Caco-2 (cell line): Measurements from ENCODE around the gene ADARB2. TPM values are rescaled to one million over a fixed set of nuclear protein-coding genes. Genes with fewer than 3 reads are reported as not detected.

Experiments used
- BruUV-seq: library from RNA; stranded (reverse); fragments of 400-500 nt; replicated peaks from 2 replicates; lab custom pipeline; 2021; lab: Mats Ljungman, UMichigan
- CTCF ChIA-PET: fragments of 300-600 bp; sonication (Branson Sonifier 250); formaldehyde crosslinking; loops from one replicate; lab custom pipeline; 2022; ENCODE audit warnings: antibody characterized with exemption; lab: Charles Lee
- POLR2A ChIA-PET: fragments of 300-600 bp; sonication (Branson Sonifier 250); formaldehyde crosslinking; loops from one replicate; lab custom pipeline; 2022; ENCODE audit warnings: antibody characterized with exemption; lab: Charles Lee
- DNase-seq, 2 experiments: peaks; one replicate each; pipeline versions ENCODE4 v3.0.0 to v3.0.0-alpha.2; 2020 to 2022
- H3K27me3 ChIP-seq: replicated peaks from 2 replicates; pipeline ENCODE4 v1.6.0; 2011; ENCODE audit warnings: low read length; ENCODE audit not compliant: control insufficient read depth, insufficient read depth
- H3K36me3 ChIP-seq: 2 replicates; pipeline ENCODE4 v1.5.1; 2011; ENCODE audit warnings: low read length; ENCODE audit not compliant: control insufficient read depth, insufficient read depth
- H3K4me1 ChIP-seq: fragments of 250-450 bp; sonication (Bioruptor Pico); 2 replicates; pipeline ENCODE4 v1.5.1; 2020; ENCODE audit warnings: mild to moderate bottlenecking
- H3K4me3 ChIP-seq: 2 replicates; pipeline ENCODE4 v1.5.1; 2011; ENCODE audit warnings: low read depth, mild to moderate bottlenecking, control low read depth, low read length
- H3K9me3 ChIP-seq: fragments of 250-450 bp; sonication (Bioruptor Pico); 2 replicates; pipeline ENCODE4 v1.5.1; 2020; ENCODE audit warnings: mild to moderate bottlenecking, moderate library complexity
- H3K27ac Mint-ChIP-seq: one replicate; pipeline ENCODE4 v1.8.0; 2022; ENCODE audit warnings: mixed read lengths; ENCODE audit not compliant: unreplicated experiment
- H3K27me3 Mint-ChIP-seq: one replicate; pipeline ENCODE4 v1.8.0; 2022; ENCODE audit warnings: mixed read lengths; ENCODE audit not compliant: insufficient read depth, unreplicated experiment
- H3K36me3 Mint-ChIP-seq: one replicate; pipeline ENCODE4 v1.8.0; 2022; ENCODE audit warnings: mild to moderate bottlenecking, mixed read lengths; ENCODE audit not compliant: insufficient read depth, unreplicated experiment
- H3K4me1 Mint-ChIP-seq: one replicate; pipeline ENCODE4 v1.8.0; 2022; ENCODE audit warnings: low read depth, mixed read lengths; ENCODE audit not compliant: unreplicated experiment
- H3K4me3 Mint-ChIP-seq: one replicate; pipeline ENCODE4 v1.8.0; 2022; ENCODE audit warnings: mild to moderate bottlenecking, moderate library complexity, mixed read lengths; ENCODE audit not compliant: unreplicated experiment
- H3K9me3 Mint-ChIP-seq: one replicate; pipeline ENCODE4 v1.8.0; 2022; ENCODE audit warnings: mixed read lengths; ENCODE audit not compliant: unreplicated experiment
- intact Hi-C: fragments of 100-400 bp; cut with micrococcal nuclease; formaldehyde crosslinking; loops from one replicate; pipeline ENCODE4 v1.10.0; 2022; ENCODE audit not compliant: unreplicated experiment
- total RNA-seq: library from RNA; stranded (reverse); gene quantifications from 2 replicates; pipeline ENCODE4 v1.2.3, GENCODE V29; 2022
- TF ChIP-seq, protein P1 (sequence below), 2 experiments: fragments of 200-600 bp in 1 of 2; IDR thresholded peaks; 1 replicate in 1 of 2; 2 replicates in 1 of 2; pipeline versions ENCODE4 v1.5.1 to v1.8.0; 2011 to 2022; ENCODE audit warnings: antibody characterized with exemption in 1 of 2, control low read depth in 1 of 2, inconsistent platforms in 1 of 2, low read depth in 1 of 2, low read length in 1 of 2, mild to moderate bottlenecking in 1 of 2, moderate library complexity in 1 of 2; ENCODE audit not compliant: insufficient read depth in 1 of 2, severe bottlenecking in 1 of 2, unreplicated experiment in 1 of 2

The ADARB2 gene
- total RNA-seq, 1 experiment from 2014 or later: 0.27 TPM

DNA sequence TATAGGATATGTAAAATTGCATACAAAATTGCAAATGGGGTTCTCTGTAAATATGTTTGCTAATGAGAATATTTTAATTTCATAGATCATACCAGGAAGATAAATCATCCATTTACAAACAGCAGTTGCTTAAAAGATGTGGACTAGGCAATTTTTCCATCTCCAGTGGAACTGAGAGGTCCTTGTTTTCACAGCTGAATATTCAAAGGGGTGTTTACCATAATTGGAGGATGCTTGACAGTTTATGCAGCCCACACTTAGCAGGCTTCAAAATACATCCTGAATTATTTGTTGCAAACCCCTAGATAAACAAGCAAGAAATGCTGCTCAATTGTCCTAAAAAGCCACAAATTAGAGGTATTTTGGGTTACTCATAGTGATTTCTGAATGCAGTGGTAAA, 69.9 kb downstream of the ADARB2 start:
- no peak for DNase-seq
- intact Hi-C loops: no loop called here
- Mint-ChIP-seq H3K4me1 (no peaks in the 10 kb centered on the region), H3K27me3 (peaks cover 6% of the 10 kb centered on the region), H3K9me3 (no peaks in the 10 kb centered on the region), H3K4me3 (no peak overlapping the region), H3K27ac (no peak overlapping the region), H3K36me3 (no peaks in the 10 kb centered on the region)
- CTCF ChIA-PET: no interaction called here
- TF ChIP-seq, protein P1, sequence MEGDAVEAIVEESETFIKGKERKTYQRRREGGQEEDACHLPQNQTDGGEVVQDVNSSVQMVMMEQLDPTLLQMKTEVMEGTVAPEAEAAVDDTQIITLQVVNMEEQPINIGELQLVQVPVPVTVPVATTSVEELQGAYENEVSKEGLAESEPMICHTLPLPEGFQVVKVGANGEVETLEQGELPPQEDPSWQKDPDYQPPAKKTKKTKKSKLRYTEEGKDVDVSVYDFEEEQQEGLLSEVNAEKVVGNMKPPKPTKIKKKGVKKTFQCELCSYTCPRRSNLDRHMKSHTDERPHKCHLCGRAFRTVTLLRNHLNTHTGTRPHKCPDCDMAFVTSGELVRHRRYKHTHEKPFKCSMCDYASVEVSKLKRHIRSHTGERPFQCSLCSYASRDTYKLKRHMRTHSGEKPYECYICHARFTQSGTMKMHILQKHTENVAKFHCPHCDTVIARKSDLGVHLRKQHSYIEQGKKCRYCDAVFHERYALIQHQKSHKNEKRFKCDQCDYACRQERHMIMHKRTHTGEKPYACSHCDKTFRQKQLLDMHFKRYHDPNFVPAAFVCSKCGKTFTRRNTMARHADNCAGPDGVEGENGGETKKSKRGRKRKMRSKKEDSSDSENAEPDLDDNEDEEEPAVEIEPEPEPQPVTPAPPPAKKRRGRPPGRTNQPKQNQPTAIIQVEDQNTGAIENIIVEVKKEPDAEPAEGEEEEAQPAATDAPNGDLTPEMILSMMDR (IDR thresholded peaks at IDR 0.05; ENCODE audit: insufficient read depth in 1 of 2, low read depth in 1 of 2, low read length in 1 of 2, severe bottlenecking in 1 of 2, unreplicated experiment in 1 of 2): no peak
- Histone ChIP-seq H3K27me3 (no peaks in the 10 kb centered on the region; the same call in none of the 2 replicates), H3K4me1 (no peaks in the 10 kb centered on the region), H3K4me3 (no peak overlapping the region), H3K9me3 (no peaks in the 10 kb centered on the region), H3K36me3 (no peaks in the 10 kb centered on the region)
- POLR2A ChIA-PET: no interaction called here
- BruUV-seq: no TSS peak

DNA sequence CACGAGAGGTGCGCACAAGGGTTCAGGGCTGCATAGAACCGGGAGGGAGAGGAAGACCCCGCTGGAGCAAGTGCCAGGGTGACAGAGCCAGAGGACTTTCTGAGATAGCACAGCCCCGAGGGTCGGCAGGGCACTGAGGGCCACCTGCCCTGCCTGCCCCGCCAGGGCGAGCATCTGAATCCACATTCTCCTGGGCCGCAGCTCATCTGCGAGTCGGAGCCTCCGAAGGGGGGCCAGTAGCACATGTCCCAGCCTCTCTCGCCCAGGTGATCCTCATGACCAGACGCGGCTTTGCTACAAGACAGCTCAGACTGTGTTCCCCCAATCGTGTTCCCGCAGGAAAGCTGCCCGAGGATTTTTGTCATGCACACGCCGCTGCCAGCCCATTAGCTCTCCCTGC, 71.2 kb downstream of the ADARB2 start:
- H3K9me3 Mint-ChIP-seq: peaks cover 3% of the 10 kb centered on the region
- no peak for DNase-seq
- ChIA-PET CTCF (no interaction called here), POLR2A (no interaction called here)
- no TSS peak for BruUV-seq
- peaks cover 1% of the 10 kb centered on the region for H3K4me1 Mint-ChIP-seq
- Histone ChIP-seq H3K36me3 (no peaks in the 10 kb centered on the region), H3K4me1 (0 out of 2 replicates have a peak, but pooled peaks cover 2% of the 10 kb centered on the region), H3K27me3 (no peaks in the 10 kb centered on the region; the same call in 1 of the 2 replicates), H3K4me3 (no peak overlapping the region), H3K9me3 (peaks cover 9% of the 10 kb centered on the region)
- peaks cover 2% of the 10 kb centered on the region for H3K27me3 Mint-ChIP-seq
- no peaks in the 10 kb centered on the region for H3K36me3 Mint-ChIP-seq
- intact Hi-C loops: no loop called here
- no peak overlapping the region for H3K27ac Mint-ChIP-seq
- no peak overlapping the region for H3K4me3 Mint-ChIP-seq
- TF ChIP-seq, protein P1 (IDR thresholded peaks at IDR 0.05; ENCODE audit: insufficient read depth in 1 of 2, low read depth in 1 of 2, low read length in 1 of 2, severe bottlenecking in 1 of 2, unreplicated experiment in 1 of 2): no peak

DNA sequence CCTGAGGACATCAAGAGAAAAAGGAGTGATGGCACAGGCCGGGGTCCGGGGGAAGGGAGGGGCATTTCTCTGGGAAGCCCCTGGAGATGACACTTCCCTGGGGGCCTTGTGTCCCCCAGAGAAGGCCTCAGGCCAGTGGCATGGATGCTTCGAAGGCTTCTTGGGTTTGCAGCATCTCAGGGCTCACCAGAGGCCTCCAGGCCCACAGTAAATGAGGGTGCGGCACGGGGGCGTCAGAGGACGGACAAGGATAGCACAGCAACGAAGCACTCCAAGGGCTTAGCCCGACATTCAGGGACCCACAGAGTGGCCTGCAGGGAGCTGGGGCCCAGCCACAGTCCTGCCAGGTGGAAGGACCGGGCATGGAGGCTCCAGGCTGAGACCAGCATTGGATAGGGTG, 71.6 kb downstream of the ADARB2 start:
- intact Hi-C loops: no loop called here
- CTCF ChIA-PET: no interaction called here
- POLR2A ChIA-PET: no interaction called here

More for the DNA sequence above, 71.6 kb downstream of the ADARB2 start:
- no TSS peak for BruUV-seq
- Histone ChIP-seq H3K36me3 (no peaks in the 10 kb centered on the region), H3K27me3 (no peaks in the 10 kb centered on the region; the same call in 1 of the 2 replicates), H3K4me1 (0 out of 2 replicates have a peak, but pooled peaks cover 3% of the 10 kb centered on the region), H3K4me3 (no peak overlapping the region), H3K9me3 (peaks cover 14% of the 10 kb centered on the region)
- Mint-ChIP-seq H3K4me3 (no peak overlapping the region), H3K36me3 (no peaks in the 10 kb centered on the region), H3K9me3 (peaks cover 7% of the 10 kb centered on the region), H3K27ac (no peak overlapping the region), H3K27me3 (no peaks in the 10 kb centered on the region), H3K4me1 (peaks cover 6% of the 10 kb centered on the region)
- DNase-seq: no peak
- TF ChIP-seq, protein P1 (IDR thresholded peaks at IDR 0.05; ENCODE audit: insufficient read depth in 1 of 2, low read depth in 1 of 2, low read length in 1 of 2, severe bottlenecking in 1 of 2, unreplicated experiment in 1 of 2): no peak
